GM23338 (cell line): ENCODE data around the gene SYMPK. TPM values are rescaled to one million over a fixed set of nuclear protein-coding genes. Genes with fewer than 3 reads are reported as not detected.

Experiments
- ATAC-seq: fragments of 200-7000 bp; cut with Tn5 transposase; 3 replicates; pipeline ENCODE4 v1.9.1; 2020
- DNase-seq: peaks from one replicate; pipeline ENCODE4 v3.0.0-alpha.2; 2015; ENCODE audit warnings: low spot score
- H2AFZ ChIP-seq: fragments of 200-600 bp; sonication (generic); 2 replicates; pipeline ENCODE4 v1.8.0; 2016; ENCODE audit warnings: antibody characterized with exemption, mild to moderate bottlenecking, moderate library complexity
- H3F3A ChIP-seq: fragments of 200-600 bp; sonication (generic); replicated peaks from 2 replicates; pipeline ENCODE4 v1.8.0; 2017; ENCODE audit warnings: antibody characterized with exemption, mixed run types, low read depth
- H3K27ac ChIP-seq: fragments of 200-600 bp; sonication (generic); 2 replicates; pipeline ENCODE4 v1.6.1; 2016; ENCODE audit warnings: low read depth
- H3K27me3 ChIP-seq: fragments of 200-600 bp; sonication (generic); 2 replicates; pipeline ENCODE4 v1.8.0; 2016; ENCODE audit warnings: mild to moderate bottlenecking, mixed run types, moderate library complexity; ENCODE audit not compliant: insufficient read depth
- H3K36me3 ChIP-seq: fragments of 200-600 bp; sonication (generic); 2 replicates; pipeline ENCODE4 v1.8.0; 2016; ENCODE audit warnings: mild to moderate bottlenecking; ENCODE audit not compliant: insufficient read depth
- H3K4me1 ChIP-seq: fragments of 200-600 bp; sonication (generic); 2 replicates; pipeline ENCODE4 v1.8.0; 2016; ENCODE audit warnings: mild to moderate bottlenecking, moderate library complexity; ENCODE audit not compliant: insufficient read depth
- H3K4me2 ChIP-seq: fragments of 200-600 bp; sonication (generic); 2 replicates; pipeline ENCODE4 v1.7.1; 2017; ENCODE audit warnings: mixed run types
- H3K4me3 ChIP-seq: fragments of 200-600 bp; sonication (generic); 2 replicates; pipeline ENCODE4 v1.6.1; 2016; ENCODE audit warnings: mixed run types
- H3K79me2 ChIP-seq: fragments of 200-600 bp; sonication (generic); replicated peaks from 2 replicates; pipeline ENCODE4 v1.8.0; 2017; ENCODE audit warnings: mild to moderate bottlenecking; ENCODE audit not compliant: insufficient read depth
- H3K9me2 ChIP-seq: fragments of 200-600 bp; sonication (generic); 2 replicates; pipeline ENCODE4 v1.8.0; 2017; ENCODE audit not compliant: insufficient read depth
- H4K20me1 ChIP-seq: fragments of 200-600 bp; sonication (generic); replicated peaks from 2 replicates; pipeline ENCODE4 v1.8.0; 2017; ENCODE audit warnings: mild to moderate bottlenecking; ENCODE audit not compliant: insufficient read depth
- H3K27ac Mint-ChIP-seq: 2 replicates; pipeline ENCODE4 v1.8.0; 2020; ENCODE audit warnings: inconsistent platforms, mild to moderate bottlenecking, moderate library complexity, mixed read lengths
- H3K27me3 Mint-ChIP-seq: 3 replicates; pipeline ENCODE4 v1.8.0; 2022; ENCODE audit warnings: low read depth, mild to moderate bottlenecking, moderate library complexity, mixed read lengths, inconsistent platforms; ENCODE audit not compliant: insufficient read depth, poor library complexity
- H3K36me3 Mint-ChIP-seq: 3 replicates; pipeline ENCODE4 v1.8.0; 2021; ENCODE audit warnings: low read depth, mild to moderate bottlenecking, inconsistent platforms, moderate library complexity, mixed read lengths
- H3K4me1 Mint-ChIP-seq: 3 replicates; pipeline ENCODE4 v1.8.0; 2020; ENCODE audit warnings: mild to moderate bottlenecking, inconsistent platforms, mixed read lengths
- H3K4me3 Mint-ChIP-seq: 3 replicates; pipeline ENCODE4 v1.8.0; 2021; ENCODE audit warnings: moderate library complexity, mild to moderate bottlenecking, inconsistent platforms, mixed read lengths
- H3K9me3 Mint-ChIP-seq: 3 replicates; pipeline ENCODE4 v1.8.0; 2020; ENCODE audit warnings: moderate library complexity, mild to moderate bottlenecking, inconsistent platforms, mixed read lengths
- EZH2 ChIP-seq: fragments of 200-600 bp; sonication (generic); IDR thresholded peaks from one replicate; pipeline ENCODE4 v1.8.0; 2017; ENCODE audit warnings: antibody characterized with exemption, mild to moderate bottlenecking, low read depth; ENCODE audit not compliant: unreplicated experiment
- EZH2phosphoT487 ChIP-seq: fragments of 200-600 bp; sonication (generic); IDR thresholded peaks from one replicate; pipeline ENCODE4 v1.8.1; 2018; ENCODE audit warnings: antibody characterized with exemption; ENCODE audit not compliant: unreplicated experiment
- NANOG ChIP-seq: IDR thresholded peaks from 2 replicates; pipeline ENCODE4 v1.6.1; 2016; ENCODE audit warnings: antibody characterized with exemption, borderline replicate concordance
- REST ChIP-seq: IDR thresholded peaks from one replicate; pipeline ENCODE4 v1.6.1; 2018; ENCODE audit warnings: antibody characterized with exemption; ENCODE audit not compliant: unreplicated experiment
- STAT1 ChIP-seq: IDR thresholded peaks from one replicate; pipeline ENCODE4 v1.6.1; 2016; ENCODE audit warnings: antibody characterized with exemption; ENCODE audit not compliant: unreplicated experiment
- ZNF114 ChIP-seq: fragments of 250-450 bp; sonication (Bioruptor Pico); IDR thresholded peaks from 2 replicates; pipeline ENCODE4 v1.5.0; 2020; ENCODE audit warnings: mild to moderate bottlenecking, moderate library complexity
- ZNF331 ChIP-seq: fragments of 250-450 bp; sonication (Bioruptor Pico); IDR thresholded peaks from 2 replicates; pipeline ENCODE4 v1.5.0; 2020; ENCODE audit warnings: low read depth, mild to moderate bottlenecking, moderate library complexity
- ZNF462 ChIP-seq: fragments of 250-450 bp; sonication (Bioruptor Pico); IDR thresholded peaks from 2 replicates; pipeline ENCODE4 v1.5.0; 2020; ENCODE audit warnings: mild to moderate bottlenecking, moderate library complexity
- polyA plus RNA-seq: library from polyadenylated mRNA; unstranded; fragments of >200 nt; fragmentation: Nextera tagmentation; extraction: Ambion mirVana; gene quantifications from 2 replicates; pipeline ENCODE4 v1.2.1, GENCODE V29; 2016
- total RNA-seq: library from RNA; depleted of rRNA; stranded (reverse); fragments of >200 nt; shearing (Covaris generic); gene quantifications from 2 replicates; pipeline ENCODE4 v1.2.3, GENCODE V29; 2014
- TF ChIP-seq, protein P1 (sequence below): IDR thresholded peaks from 2 replicates; pipeline ENCODE4 v1.6.1; 2016; ENCODE audit warnings: antibody characterized with exemption

SYMPK gene
- total and polyA plus RNA-seq, 2 experiments from 2014 or later = 36.8 to 82.1 TPM

- TF ChIP-seq REST = no peak
- TF ChIP-seq NANOG = no peak
- TF ChIP-seq, protein P1, sequence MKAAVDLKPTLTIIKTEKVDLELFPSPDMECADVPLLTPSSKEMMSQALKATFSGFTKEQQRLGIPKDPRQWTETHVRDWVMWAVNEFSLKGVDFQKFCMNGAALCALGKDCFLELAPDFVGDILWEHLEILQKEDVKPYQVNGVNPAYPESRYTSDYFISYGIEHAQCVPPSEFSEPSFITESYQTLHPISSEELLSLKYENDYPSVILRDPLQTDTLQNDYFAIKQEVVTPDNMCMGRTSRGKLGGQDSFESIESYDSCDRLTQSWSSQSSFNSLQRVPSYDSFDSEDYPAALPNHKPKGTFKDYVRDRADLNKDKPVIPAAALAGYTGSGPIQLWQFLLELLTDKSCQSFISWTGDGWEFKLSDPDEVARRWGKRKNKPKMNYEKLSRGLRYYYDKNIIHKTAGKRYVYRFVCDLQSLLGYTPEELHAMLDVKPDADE = no peak
- no peak for TF ChIP-seq EZH2phosphoT487
- no peak for TF ChIP-seq EZH2
- TF ChIP-seq ZNF114 (CRISPR knock-in tag) = no peak
These were observed 76.4 kb downstream of the SYMPK start (continued) for GRCh38 chr19:45786533-45786894.

DNA sequence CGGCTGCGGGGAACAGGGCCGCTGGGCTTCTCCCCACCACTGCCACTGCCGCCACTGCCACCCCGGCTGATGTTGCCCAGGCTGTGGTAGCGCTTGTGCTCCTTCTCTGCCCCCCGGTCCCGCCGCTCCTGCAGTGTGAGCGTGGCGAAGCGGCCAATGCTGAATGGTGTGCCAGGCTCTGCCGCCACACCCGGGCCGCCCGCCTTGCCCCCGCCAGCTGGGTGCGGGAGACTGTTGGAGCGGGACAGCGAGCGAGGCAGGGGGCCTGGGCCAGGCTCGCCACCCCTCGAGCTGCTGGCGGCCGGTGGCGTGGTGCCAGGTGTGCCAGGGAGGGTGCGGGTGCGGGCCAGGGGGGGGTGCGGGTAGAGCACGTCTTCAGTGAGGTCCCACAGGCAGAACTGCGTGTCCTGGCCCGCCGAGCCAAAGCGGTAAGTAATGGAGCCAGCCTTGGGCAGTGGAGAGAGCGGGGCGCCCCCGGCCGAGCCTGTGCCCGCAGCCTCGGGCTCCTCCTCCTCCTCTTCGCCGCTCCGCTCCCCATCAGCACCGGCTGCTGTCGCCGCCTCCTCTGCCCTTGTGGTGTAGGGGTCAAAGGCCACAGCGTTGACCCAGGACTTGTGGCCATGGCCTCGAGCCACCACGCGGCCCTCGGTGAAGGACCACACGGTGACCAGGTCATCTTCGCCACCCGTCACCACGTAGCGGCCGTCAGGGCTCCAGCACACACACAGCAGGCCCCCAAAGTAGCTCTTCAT, 77.0 kb downstream of the SYMPK start:
- Mint-ChIP-seq H3K27me3 (peaks cover 16% of the 10 kb centered on the region), H3K4me3 (no peak overlapping the region), H3K9me3 (no peaks in the 10 kb centered on the region; the same call in 2 of the 3 replicates), H3K36me3 (peaks cover 42% of the 10 kb centered on the region), H3K4me1 (peaks cover 18% of the 10 kb centered on the region), H3K27ac (no peak overlapping the region)
- peaks cover 6% of the 10 kb centered on the region; the same call in 1 of the 2 replicates for H3K36me3 ChIP-seq
- ATAC-seq (no peak), DNase-seq (no peak)
- no peaks in the 10 kb centered on the region for H3K9me2 ChIP-seq
- peaks cover 16% of the 10 kb centered on the region for H3K4me1 ChIP-seq
- H3K4me3 ChIP-seq = no peak overlapping the region
- H3F3A ChIP-seq = peaks cover 5% of the 10 kb centered on the region; the same call in 1 of the 2 replicates
- no peak overlapping the region for H2AFZ ChIP-seq
- H4K20me1 ChIP-seq = peaks cover 11% of the 10 kb centered on the region; the same call in 1 of the 2 replicates
- no peaks in the 10 kb centered on the region for H3K27me3 ChIP-seq
- H3K27ac ChIP-seq = no peak overlapping the region
- H3K79me2 ChIP-seq = peaks cover 5% of the 10 kb centered on the region
- H3K4me2 ChIP-seq = no peak overlapping the region
- no peak for TF ChIP-seq NANOG
- TF ChIP-seq REST = no peak
- no peak for TF ChIP-seq ZNF462 (CRISPR knock-in tag)
- no peak for TF ChIP-seq EZH2
- TF ChIP-seq ZNF331 (CRISPR knock-in tag) = no peak
- no peak for TF ChIP-seq ZNF114 (CRISPR knock-in tag)
- TF ChIP-seq STAT1 = no peak
